HEK293T (cell line): ENCODE data around the gene MFSD12.
"Not testable (repeated sequence)": the region's sequence is repeated elsewhere in the genome, so short reads cannot be mapped to it uniquely, and the experiment has no call there.

Source experiments
- ARNT ChIP-seq: fragments of 450-650 bp; IDR thresholded peaks from 2 replicates; pipeline ENCODE4 v1.6.1; 2017; ENCODE audit warnings: mild to moderate bottlenecking
- BHLHE40 ChIP-seq: fragments of 450-650 bp; IDR thresholded peaks from 2 replicates; pipeline ENCODE4 v1.6.1; 2016; ENCODE audit warnings: mild to moderate bottlenecking, moderate library complexity, borderline replicate concordance
- ELF4 ChIP-seq: fragments of 450-650 bp; IDR thresholded peaks from 2 replicates; pipeline ENCODE4 v1.6.1; 2017; ENCODE audit warnings: antibody characterized with exemption
- FOXK2 ChIP-seq: fragments of 450-650 bp; IDR thresholded peaks from 2 replicates; pipeline ENCODE4 v1.6.1; 2016; ENCODE audit warnings: mild to moderate bottlenecking
- FOXM1 ChIP-seq: fragments of 450-650 bp; IDR thresholded peaks from 2 replicates; pipeline ENCODE4 v1.6.1; 2017; ENCODE audit warnings: mild to moderate bottlenecking, borderline replicate concordance
- HDGF ChIP-seq: fragments of 450-650 bp; IDR thresholded peaks from 2 replicates; pipeline ENCODE4 v1.6.1; 2017; ENCODE audit warnings: antibody characterized with exemption, borderline replicate concordance
- L3MBTL2 ChIP-seq: fragments of 450-650 bp; conservative IDR thresholded peaks from 2 replicates; pipeline ENCODE4 v1.6.1; 2016; ENCODE audit warnings: mild to moderate bottlenecking
- NFRKB ChIP-seq: fragments of 450-650 bp; IDR thresholded peaks from 2 replicates; pipeline ENCODE4 v1.6.1; 2016; ENCODE audit warnings: mild to moderate bottlenecking, moderate library complexity
- SP1 ChIP-seq: fragments of 450-650 bp; IDR thresholded peaks from 2 replicates; pipeline ENCODE4 v1.6.1; 2017
- SUZ12 ChIP-seq: fragments of 450-650 bp; IDR thresholded peaks from 2 replicates; pipeline ENCODE4 v1.6.1; 2016; ENCODE audit warnings: mild to moderate bottlenecking
- TARDBP ChIP-seq: fragments of 450-650 bp; IDR thresholded peaks from 2 replicates; pipeline ENCODE4 v1.6.1; 2016

DNA sequence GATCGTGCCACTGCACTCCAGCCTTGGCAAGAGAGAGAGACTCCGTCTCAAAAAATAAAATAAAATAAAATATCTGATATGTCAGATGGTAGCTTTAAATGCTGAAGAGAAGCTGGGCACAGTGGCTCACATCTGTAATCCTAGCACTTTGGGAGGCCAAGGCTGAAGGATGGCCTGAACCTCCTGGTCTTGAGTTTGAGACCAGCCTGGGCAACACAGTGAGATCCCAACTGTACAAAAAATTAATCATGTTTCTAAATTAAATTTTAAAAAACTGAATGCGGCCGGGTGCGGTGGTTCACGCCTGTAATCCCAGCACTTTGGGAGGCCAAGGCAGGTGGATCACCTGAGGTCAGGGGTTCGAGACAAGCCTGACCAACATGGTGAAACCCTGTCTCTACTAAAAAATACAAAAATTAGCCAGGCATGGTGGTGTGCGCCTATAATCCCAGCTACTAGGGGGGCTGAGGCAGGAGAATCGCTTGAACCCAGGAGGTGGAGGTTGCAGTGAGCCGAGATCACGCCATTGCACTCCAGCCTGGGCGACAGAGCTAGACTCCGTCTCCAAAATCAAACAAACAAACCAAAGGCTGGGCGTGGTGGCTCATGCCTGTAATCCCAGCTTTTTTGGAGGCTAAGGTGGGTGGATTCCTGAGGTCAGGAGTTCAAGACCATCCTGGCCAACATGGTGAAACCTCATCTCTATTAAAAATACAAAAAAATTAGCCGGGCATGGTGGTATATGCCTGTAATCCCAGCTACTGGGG is 26.8 kb upstream of the MFSD12 start:
- TF ChIP-seq SP1, FOXM1, ELF4, SUZ12, L3MBTL2, HDGF, NFRKB, FOXK2, TARDBP, BHLHE40, ARNT: not testable (repeated sequence)
